Bronchial smooth muscle cell (primary cell): Measurements from ENCODE around the gene TMEM134. TPM values are rescaled to one million over a fixed set of nuclear protein-coding genes. Genes with fewer than 3 reads are reported as not detected.

Experiments
- total RNA-seq: library from RNA; depleted of rRNA; stranded (reverse); fragments of >200 nt; gene quantifications from 2 replicates; pipeline ENCODE4 v1.2.1, GENCODE V29; 2014

The TMEM134 gene, protein sequence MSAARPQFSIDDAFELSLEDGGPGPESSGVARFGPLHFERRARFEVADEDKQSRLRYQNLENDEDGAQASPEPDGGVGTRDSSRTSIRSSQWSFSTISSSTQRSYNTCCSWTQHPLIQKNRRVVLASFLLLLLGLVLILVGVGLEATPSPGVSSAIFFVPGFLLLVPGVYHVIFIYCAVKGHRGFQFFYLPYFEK
- 7.8 and 14.7 TPM in 2 replicates for total RNA-seq

DNA sequence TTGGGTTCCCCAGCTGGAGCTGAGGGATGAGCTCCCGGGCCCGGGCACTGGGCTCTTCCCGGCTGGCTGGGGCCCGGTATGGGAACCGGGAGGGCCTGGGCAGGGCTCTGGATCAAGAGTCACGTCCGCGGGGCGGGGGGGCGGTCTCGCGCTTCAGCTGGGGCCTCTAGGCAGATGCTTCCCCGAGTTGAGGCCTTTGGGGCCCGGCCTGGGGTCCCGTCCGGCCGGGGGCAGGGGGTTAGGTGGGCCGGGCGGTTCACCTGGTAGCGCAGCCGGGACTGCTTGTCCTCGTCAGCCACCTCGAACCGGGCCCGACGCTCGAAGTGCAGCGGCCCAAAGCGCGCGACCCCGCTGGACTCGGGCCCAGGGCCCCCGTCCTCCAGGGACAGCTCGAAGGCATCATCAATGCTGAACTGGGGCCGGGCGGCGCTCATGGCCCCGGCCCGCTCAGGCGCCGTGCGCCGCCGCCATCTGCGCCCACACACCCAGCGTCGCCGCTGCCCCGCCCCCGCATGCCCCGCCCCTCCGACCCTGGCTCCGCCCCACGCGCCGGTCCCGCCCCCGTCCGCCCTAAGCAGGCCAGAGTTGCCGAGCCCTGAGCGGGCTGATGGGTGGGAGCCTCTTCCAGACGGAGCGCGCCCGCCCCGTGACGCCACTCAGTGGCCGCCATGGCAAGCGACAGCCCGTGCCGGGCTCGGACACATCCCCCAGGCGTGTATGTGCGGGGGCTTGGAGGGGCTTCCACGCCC is at the start of gene TMEM134:
TSS of gene TMEM134 (minus strand) at position 493 of the 749 bp plus-strand sequence. CDS start at position 434, 59 bp downstream.

DNA sequence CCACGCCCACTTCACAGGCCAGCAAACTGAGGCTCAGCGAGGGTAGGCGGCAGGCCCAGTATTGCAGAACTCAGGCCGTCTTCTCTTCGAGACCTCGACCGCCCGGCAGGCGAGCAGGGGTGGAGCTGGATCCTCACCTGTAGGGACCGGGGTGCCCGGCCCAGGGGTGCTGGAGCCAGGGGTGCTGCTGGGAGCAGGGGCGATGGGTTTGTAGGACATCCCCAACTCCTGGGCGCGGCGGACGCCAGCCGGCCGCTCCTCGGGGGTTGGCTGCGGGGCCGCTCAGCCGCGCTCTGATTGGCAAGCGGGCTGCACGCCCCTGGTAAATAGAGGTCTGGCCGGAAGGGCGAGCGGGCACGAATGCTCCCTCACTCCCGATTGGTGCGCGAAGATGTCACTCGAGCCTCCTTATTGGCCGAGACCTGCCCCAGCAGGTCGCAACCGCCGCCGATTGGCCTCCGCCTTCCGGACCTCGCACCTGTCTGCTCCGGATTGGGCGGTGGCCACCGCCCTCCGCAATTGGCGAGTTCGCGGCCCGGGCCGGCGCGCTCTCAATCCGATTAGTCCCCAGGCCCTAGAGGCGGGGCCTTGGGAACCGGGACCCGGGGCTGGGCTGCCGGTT is 38.9 kb upstream of the TMEM134 start, which contains the start of gene CDK2AP2:
TSS of gene CDK2AP2 (minus strand) at position 299 of the 622 bp plus-strand sequence. CDS start at position 219, 80 bp downstream.

DNA sequence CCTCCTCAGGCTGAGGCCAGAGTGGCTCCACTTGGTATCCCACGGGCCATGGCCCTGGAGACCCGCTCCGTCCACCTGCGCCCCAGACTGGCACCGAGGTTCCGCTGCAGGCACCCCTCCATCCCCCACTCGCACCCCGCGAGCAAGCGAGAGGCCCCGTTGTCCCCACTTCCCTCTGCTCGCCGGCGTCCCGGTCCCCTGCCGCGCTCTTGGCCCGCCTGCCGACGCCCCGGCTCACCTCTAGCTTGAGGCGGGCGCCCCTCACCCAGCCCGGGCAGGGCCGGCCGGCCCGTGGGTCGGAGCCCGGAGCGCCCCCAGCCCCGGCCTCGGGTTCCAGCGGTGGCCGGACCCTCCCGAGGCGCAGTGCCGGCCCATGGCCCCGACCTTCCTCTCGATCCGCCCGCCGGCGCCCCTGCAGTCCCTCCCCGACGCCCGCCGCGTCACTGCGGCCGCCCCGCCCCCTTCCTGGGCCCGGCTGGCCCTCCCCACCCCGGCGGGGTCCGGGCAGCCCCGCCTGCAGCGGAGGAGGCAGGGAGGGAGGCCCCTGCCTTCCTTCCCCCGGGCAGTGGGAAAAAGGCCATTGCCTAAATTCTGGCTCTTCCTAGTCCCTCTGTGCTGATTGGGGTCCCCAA is 36.0 kb upstream of the TMEM134 start, which contains the start of gene PITPNM1:
TSS of gene PITPNM1 (minus strand) at position 414 of the 632 bp plus-strand sequence. CDS start 1,183 bp downstream, outside the sequence.

DNA sequence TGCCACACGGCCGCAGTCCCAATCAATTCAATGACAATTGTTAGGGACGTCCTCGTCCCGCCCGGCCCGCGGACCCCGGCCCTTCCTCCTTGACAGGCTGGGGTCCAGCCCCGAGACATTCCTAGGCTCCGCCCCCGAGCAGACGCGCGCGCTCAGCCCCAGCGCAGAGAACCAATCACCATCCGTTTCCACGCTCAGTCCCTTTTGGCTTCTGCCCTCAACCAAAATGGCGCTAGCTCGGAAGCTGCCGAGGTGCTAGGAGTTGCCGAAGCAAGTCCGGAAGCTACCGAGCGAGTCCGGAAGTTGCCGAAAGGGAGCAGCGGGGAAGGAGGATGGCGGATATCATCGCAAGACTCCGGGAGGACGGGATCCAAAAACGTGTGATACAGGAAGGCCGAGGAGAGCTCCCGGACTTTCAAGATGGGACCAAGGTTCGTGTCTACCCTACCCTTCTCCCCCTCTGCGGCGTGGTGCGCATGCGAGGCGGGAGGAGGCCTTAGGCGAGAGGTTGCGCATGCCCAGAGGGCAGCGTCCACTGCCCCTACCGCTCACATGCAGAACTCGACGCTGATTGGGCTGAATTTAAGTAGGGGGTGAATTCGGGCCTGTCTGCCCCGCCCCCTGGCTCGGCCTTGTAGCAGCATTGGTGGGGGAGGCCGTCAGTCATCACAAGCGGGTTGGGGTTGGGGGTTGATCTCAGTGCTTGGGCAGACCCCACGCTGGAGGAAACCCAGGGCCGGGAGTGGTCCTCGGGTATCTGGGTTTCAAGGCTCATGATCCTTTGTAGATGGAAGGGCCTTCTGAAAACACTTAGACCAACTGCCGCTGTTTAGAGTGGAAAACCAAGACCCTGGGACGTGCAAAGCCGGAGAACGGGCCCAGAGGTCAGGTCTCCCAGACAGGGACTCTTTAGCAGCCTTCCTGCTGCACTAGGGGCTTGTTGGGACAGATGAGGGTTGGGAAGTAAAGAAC is 14.1 kb upstream of the TMEM134 start, which contains the start of gene AIP:
TSS of gene AIP (plus strand) at position 200 of the 972 bp plus-strand sequence. CDS start at position 333, 133 bp downstream.

DNA sequence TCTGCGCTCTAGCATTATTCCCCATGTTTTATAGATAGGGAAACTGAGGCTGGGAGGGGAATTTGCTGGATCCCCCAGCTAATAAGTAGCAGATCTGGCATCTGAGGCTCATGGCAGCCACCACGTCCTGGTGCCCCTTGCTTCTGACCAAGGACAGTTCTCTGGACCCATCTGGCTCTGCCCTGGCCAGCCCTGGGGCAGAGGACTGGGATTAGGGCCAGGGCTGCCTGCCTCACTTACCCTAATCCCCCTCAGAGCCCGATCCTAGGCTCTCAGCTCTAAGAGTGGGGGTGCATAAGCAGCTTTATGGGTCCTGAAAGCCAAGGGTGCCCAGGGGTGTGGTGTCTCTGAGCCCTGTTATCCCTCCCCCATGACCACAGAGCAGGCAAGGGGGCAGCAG is 14.0 kb downstream of the TMEM134 start, which contains the start of gene CABP4:
TSS of gene CABP4 (plus strand) at position 301 of the 400 bp plus-strand sequence. CDS start at position 371, 70 bp downstream.

DNA sequence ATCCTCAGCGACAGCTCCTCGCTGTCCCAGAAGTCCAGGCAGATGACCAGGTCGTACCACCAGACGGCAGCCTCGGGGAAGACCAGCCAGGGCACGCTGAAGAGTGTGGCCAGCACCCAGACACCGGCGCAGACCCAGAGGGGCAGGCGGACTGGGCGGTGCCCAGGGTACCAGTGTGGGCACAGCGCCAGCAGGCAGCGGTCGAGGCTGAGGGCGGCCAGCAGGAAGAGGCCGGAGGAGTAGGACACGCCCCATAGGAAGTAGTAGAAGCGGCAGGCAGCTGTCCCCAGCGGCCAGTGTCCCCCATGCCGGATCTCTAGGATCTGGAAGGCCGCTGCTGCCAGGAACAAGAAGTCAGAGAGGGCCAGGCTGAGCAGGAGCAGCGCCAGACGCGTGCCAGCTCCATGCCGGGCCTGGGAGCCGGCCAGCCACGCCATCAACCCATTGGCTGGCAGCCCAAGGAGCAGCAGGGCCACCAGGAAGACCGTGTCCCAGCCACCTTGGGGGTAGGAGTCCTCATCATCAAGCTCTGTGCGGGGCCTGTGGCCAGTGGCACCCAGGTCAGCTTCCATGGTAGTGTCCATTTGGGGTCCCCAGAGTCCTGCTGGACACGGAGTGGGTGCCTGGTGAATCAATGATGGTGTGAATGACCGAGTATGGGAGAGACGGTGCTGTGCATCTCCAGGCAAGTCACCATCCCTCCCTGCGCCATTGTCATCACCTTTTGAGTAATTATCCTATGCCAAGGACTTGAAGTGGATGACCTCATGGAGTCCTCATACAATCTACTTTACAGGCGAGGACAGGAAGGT is 16.7 kb downstream of the TMEM134 start, which contains the start of gene GPR152:
TSS of gene GPR152 (minus strand) at position 589 of the 812 bp plus-strand sequence. CDS start at position 584, 5 bp downstream.

DNA sequence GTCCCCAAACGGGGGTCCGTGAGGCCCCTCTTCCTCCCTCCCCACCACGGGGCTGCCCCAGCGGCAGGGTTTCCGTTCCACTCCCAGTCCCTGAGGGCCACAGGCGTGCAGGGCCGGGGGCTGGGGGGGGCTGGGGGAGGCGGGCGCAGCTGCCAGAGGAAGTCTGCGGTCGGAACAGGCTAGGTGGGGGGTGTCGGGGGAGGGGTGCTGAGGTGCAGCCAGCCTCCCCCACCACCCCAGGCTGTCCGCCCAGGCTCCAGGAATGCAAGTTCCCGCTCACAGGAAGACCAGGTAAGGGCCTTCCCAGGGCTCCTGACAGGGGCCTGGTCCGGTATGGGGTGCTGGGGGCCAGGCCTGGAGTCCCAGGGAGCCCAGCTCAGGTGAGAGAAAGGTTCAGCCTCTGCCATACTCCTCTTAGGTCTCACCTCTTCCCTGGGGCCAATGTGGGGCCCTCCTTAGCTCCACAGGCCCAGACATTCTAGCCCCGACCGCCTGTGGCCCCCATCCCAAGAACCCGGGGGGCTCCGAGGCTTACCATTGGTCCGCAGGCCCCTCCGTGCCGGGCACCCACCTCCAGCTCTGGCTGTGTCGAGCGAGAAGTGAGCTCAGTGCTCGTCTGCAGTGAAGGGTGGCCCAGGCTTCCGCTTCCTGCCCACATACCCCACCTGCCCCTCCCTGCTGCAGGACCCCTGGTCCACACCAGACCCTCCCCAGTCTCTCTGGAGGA is 31.8 kb downstream of the TMEM134 start, which contains the start of gene PTPRCAP:
TSS of gene PTPRCAP (minus strand) at position 601 of the 727 bp plus-strand sequence. CDS start at position 538, 63 bp downstream.

DNA sequence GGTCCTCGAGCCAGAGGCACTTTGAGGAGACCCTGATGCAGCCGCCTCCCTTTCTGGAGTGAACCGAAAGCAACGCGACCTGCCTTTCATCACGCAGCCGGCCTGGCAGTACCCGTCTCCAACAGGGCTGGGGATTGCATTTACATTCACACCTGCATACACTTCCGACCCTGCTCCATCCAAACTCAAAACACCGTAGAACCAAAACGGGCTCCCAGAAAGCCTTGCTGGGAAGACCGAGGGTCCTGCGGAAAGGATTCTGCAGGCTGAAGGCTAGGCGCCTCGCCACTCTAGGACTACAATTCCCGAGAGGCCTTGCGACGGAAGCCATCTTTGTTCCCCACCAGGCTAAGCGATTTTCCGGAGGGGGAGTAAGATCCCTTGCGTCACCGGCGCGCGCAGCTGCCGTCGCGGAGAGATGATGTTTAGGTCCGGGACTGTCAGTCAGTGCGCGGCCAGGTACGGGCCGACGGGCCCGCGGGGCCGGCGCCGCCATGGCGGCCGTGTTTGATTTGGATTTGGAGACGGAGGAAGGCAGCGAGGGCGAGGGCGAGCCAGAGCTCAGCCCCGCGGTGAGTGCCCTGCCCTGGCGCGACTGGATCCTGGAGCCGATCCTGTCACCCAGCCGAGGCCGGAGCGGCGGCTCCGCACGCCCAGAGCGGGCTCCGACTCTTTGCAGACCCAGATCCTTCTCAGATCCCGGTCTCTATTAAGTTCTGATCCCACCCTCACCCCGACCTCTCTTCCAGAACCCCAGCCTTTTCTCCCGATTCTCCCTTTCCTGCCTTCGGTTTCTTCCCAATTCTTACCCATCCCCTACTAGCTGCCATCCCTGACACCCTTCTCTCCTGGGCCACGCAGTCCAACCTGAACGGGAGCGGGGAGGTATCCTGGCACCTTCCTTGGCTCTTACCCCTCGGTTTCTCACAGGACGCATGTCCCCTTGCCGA is 40.7 kb downstream of the TMEM134 start, which contains the start of gene RPS6KB2:
TSS of gene RPS6KB2 (plus strand) at position 443 of the 950 bp plus-strand sequence. CDS start at position 495, 52 bp downstream.

DNA sequence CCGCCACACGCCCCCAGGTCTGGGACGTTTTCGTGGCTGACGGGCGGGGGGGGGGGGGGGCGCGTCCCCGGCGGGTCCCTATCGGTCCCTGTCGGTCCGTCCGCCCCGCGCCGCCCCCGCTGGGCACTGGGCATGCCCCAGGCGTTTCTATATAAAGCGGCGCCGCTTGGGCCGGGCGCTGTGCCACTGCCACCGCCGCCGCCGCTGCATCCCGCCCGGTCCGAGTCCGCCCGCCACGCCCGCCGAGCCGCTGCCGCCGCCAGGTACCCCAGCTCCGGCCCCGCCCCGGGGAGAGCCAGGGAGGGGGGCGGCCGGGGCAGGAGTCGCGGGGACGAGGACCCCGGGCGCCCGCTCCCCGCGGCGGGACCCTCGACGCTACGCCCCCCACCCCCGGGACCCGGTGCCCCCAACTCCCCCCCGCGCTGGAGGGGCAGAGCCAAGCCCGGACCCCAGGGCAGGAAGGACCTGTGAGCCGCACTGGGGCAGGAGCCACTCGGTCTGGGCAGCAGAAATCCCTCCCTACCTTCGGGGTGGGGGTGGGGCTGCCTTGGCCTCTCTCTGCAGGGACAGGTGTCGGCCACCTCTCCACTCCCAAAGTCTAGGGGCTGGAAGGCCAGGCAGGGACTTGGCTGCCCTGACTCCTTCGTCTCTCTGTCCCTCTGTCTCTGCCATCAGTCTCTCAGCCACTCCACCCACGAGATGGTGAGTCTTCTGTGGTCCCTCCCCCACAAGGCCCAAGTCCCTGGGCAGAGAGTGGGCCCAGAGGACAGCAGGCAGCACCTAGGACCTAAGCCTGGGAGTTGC is 53.3 kb downstream of the TMEM134 start, which contains the start of gene CARNS1:
TSS of gene CARNS1 (plus strand) at position 178 of the 804 bp plus-strand sequence. CDS start at position 700, 522 bp downstream.

Other genes with a start within 250 kb of the TMEM134 start
- gene GRK2, start 202.8 kb downstream of the TMEM134 start, total RNA-seq, result 21.3 and 23.3 TPM in 2 replicates
- gene ANKRD13D, start 179.9 kb downstream of the TMEM134 start, total RNA-seq, result 26.6 and 32.3 TPM in 2 replicates
- gene SSH3, start 165.7 kb downstream of the TMEM134 start, total RNA-seq, result 16.2 and 19.1 TPM in 2 replicates
- gene POLD4, start 115.7 kb downstream of the TMEM134 start, total RNA-seq, result 26.8 and 32.2 TPM in 2 replicates
- gene CLCF1, start 95.7 kb downstream of the TMEM134 start, total RNA-seq, result 2.7 and 3.0 TPM in 2 replicates
- 5.0 and 6.3 TPM in 2 replicates for gene RAD9A, start 77.3 kb downstream of the TMEM134 start, total RNA-seq
- gene PPP1CA, start 67.4 kb downstream of the TMEM134 start, total RNA-seq, result 72.2 and 109 TPM in 2 replicates
- not detected in 2 replicates for gene TBC1D10C, start 65.2 kb downstream of the TMEM134 start, total RNA-seq
- gene CARNS1, start 53.6 kb downstream of the TMEM134 start, total RNA-seq, result 0.09 and 0.16 TPM in 2 replicates
- 28.4 and 43.7 TPM in 2 replicates for gene RPS6KB2, start 40.8 kb downstream of the TMEM134 start, total RNA-seq
- gene PTPRCAP, start 31.6 kb downstream of the TMEM134 start, total RNA-seq, result under 0.01 TPM in 1 of 2 replicates, not detected in the other
- gene CORO1B, start 25.8 kb downstream of the TMEM134 start, total RNA-seq, result 175 and 181 TPM in 2 replicates
- gene GPR152, start 16.5 kb downstream of the TMEM134 start, total RNA-seq, result not detected in 2 replicates
- gene CABP4, start 13.9 kb downstream of the TMEM134 start, total RNA-seq, result not detected in 2 replicates
- gene AIP, start 13.8 kb upstream of the TMEM134 start, total RNA-seq, result 138 and 208 TPM in 2 replicates
- gene PITPNM1, start 36.1 kb upstream of the TMEM134 start, total RNA-seq, result 10.7 and 16.4 TPM in 2 replicates
- gene CDK2AP2, start 38.9 kb upstream of the TMEM134 start, total RNA-seq, result 4.4 and 5.5 TPM in 2 replicates
- not detected in 2 replicates for gene CABP2, start 54.2 kb upstream of the TMEM134 start, total RNA-seq
- gene GSTP1, start 114.6 kb upstream of the TMEM134 start, total RNA-seq, result 486 and 932 TPM in 2 replicates
- gene NDUFV1, start 137.7 kb upstream of the TMEM134 start, total RNA-seq, result 223 and 240 TPM in 2 replicates
- 2.7 and 2.8 TPM in 2 replicates for gene NUDT8, start 160.7 kb upstream of the TMEM134 start, total RNA-seq
- gene TBX10, start 170.5 kb upstream of the TMEM134 start, total RNA-seq, result not detected in 2 replicates
- gene ACY3, start 181.5 kb upstream of the TMEM134 start, total RNA-seq, result not detected in 2 replicates
- 0.34 TPM in 1 of 2 replicates, not detected in the other for gene ALDH3B2, start 205.4 kb upstream of the TMEM134 start, total RNA-seq